ENCODE data around the gene GOLGA6L10. TPM values are rescaled to one million over a fixed set of nuclear protein-coding genes. Genes with fewer than 3 reads are reported as not detected.
"Not testable (repeated sequence)": the region's sequence is repeated elsewhere in the genome, so short reads cannot be mapped to it uniquely, and the experiment has no call there.

Gene GOLGA6L10
- total and polyA plus RNA-seq, 12 donors: 0.14 to 4.4 (median 0.99) TPM

GRCh38 chr15:82336180-82336647 is 13.1 kb downstream of the GOLGA6L10 start:
- 70 to 97% (median 81%) methylated on average over 3 to 10 of the region's 10 CpGs for WGBS, 4 donors

DNA sequence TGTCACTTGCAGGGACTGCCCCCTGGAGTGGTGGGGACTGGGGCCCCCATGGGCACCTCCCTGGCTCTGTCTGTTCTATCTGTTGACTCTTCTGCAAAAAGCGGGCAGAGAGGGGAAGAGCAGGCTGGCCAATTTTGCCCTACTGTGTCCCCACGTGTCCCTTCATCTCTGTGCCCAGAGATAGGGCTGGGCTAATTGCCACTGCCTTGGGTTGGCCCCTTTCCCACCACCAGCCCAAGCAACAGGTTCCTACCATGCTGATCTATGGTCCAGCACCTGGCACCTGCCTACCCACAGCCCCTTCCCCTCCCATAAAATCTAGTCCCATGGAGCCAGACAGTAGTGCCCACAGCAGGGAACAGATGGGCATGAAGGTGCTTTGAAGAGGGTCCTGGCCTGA is 14.3 kb downstream of the GOLGA6L10 start:
- peak in 1 of 7 donors; percentile 31 for DNase-seq
- H3K4me1 ChIP-seq (replicated peaks in 1 of 2); H3K4me3 ChIP-seq; H3K9me3 ChIP-seq (replicated peaks in 1 of 3); intact Hi-C loops (cut with DNase I); H3K27me3 ChIP-seq; H3K36me3 ChIP-seq (replicated peaks in 1 of 2); H3K27ac ChIP-seq: not testable (repeated sequence)
- WGBS, 4 donors: 80 to 100% (median 91%) methylated on average over 1 to 2 of the region's 2 CpGs

More at GRCh38 chr15:82336180-82336647, 13.1 kb downstream of the GOLGA6L10 start:
- H3K9me3 ChIP-seq (replicated peaks in 1 of 3); H3K27me3 ChIP-seq; H3K36me3 ChIP-seq (replicated peaks in 1 of 2); intact Hi-C loops (cut with DNase I); H3K4me1 ChIP-seq (replicated peaks in 1 of 2); H3K4me3 ChIP-seq; H3K27ac ChIP-seq: not testable (repeated sequence)
- peak in 2 of 7 donors; percentile 9 to 30 for DNase-seq

GRCh38 chr15:82334554-82334932 is 14.7 kb downstream of the GOLGA6L10 start:
- H3K27me3 ChIP-seq; H3K4me1 ChIP-seq (replicated peaks in 1 of 2); H3K9me3 ChIP-seq (replicated peaks in 1 of 3); H3K4me3 ChIP-seq; H3K27ac ChIP-seq; H3K36me3 ChIP-seq (replicated peaks in 1 of 2); intact Hi-C loops (cut with DNase I): not testable (repeated sequence)
- 80 to 93% (median 91%) methylated on average over 1 to 7 of the region's 9 CpGs; no CpG with 5 or more reads in 1 of the 4 donors for WGBS, 4 donors
- peak in 1 of 7 donors; percentile 10 for DNase-seq

DNA sequence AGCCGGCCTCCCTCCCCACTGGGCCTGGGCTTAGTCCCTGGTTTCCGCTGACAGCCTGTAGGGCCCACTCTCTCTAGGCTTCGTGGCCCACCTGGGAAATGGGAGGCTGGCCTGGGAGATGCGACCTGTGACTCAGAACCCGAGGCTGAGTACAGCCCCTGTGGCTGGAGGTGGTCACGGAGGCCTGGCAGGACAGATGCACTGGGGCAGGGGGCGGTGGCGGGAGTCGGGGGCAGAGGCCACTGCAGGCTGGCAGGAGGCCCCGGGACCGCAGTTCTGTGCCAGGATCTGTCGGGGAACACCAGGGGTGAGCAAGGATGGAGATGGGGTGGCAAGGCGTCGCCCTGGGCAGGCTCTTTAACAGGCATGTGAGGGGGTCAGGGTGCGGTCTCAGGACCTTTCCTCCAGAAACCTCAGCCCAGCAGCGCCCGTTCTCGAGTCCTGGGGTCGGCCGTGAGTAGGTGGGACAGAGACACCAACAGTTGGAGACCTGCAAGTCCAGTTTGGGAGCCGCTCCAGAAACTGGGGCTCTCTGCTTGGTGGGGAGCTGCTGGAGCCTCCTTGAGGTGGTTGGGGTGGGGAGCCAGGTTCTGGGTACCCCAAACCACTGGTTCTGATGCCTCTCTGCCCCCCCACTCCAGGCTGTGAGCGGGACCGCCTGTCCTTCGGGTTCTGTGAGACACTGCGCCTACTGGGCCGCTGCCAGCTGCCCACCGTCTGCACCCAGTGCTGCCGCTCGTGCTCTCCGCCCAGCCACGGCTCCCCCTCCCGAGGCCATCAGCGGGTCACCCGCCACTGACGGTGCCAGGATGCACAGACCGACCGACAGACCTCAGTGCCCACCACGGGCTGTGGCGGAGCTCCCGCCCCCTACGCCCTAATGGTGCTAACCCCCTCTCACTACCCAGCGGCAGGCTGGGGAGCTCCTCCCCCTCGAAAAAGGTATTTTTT is 15.4 kb downstream of the GOLGA6L10 start:
- H3K27ac ChIP-seq; H3K36me3 ChIP-seq (replicated peaks in 1 of 2): not testable (repeated sequence)
- WGBS, 4 donors: 71 to 91% (median 84%) methylated on average over 6 to 42 of the region's 43 CpGs

DNA sequence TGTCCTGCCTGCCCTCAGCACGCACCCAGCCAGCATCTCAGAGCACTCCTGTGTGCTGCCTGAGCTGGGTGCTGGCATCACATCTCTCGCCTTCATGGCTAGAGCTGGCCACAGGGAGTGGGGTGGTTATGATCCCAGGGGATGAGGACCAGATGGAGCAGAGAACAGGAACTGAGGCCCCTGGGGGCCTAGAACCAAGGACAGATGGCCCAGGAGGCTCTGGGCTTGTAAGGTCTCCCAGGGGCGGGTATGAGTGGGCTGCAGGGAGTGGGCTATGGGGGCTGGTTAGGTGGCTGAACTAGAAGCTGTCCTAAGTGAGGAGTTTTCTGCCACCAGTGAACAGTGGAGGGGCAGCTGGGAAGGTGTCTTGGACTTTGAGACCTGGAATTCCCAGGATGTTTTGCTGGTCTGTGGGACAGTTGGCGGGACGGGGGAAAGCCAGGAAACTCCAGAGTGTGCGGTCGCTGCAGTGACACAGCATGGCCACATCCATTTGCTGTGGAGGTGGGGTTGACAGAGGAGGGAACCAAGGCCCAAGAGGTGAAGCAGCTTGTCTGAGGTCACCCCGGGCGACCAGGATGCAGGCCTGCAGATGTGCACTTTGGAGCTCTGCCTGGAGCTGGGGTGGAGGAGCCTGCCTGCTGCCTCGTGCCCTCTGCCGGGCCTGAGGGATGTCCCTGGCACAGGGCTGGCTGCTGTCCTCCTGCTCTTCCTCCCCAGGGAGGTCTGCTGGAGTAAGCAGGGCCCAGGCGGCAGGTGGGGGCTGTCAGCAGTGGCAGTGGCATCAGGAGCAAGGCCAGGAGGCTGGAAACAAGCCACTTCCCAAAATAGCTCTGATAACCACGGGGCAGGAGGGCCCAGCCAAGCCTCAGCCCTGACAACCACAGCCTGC is 16.3 kb downstream of the GOLGA6L10 start:
- H3K27ac ChIP-seq; H3K9me3 ChIP-seq (replicated peaks in 1 of 3); H3K4me3 ChIP-seq; H3K4me1 ChIP-seq (replicated peaks in 1 of 2); H3K27me3 ChIP-seq; H3K36me3 ChIP-seq (replicated peaks in 1 of 2); intact Hi-C loops (cut with DNase I): not testable (repeated sequence)
- peak in 1 of 6 experiments; percentile 17 for TF ChIP-seq CTCF (IDR thresholded peaks at IDR 0.05)
- WGBS, 4 donors: 25 to 40% (median 39%) methylated on average over 7 to 12 of the region's 13 CpGs; no CpG with 5 or more reads in 1 of the 4 donors
- peak; percentile 55 to 93 (median 80) for DNase-seq

More for the DNA sequence above, 15.4 kb downstream of the GOLGA6L10 start:
- peak in 1 of 7 donors; percentile 50 for DNase-seq
- H3K9me3 ChIP-seq (replicated peaks in 1 of 3); H3K4me3 ChIP-seq; H3K27me3 ChIP-seq; H3K4me1 ChIP-seq (replicated peaks in 1 of 2); intact Hi-C loops (cut with DNase I): not testable (repeated sequence)

- intact Hi-C loops (cut with DNase I); H3K9me3 ChIP-seq (replicated peaks in 1 of 3); H3K27ac ChIP-seq; H3K4me3 ChIP-seq; H3K36me3 ChIP-seq (replicated peaks in 1 of 2); H3K27me3 ChIP-seq; H3K4me1 ChIP-seq (replicated peaks in 1 of 2): not testable (repeated sequence)
- 71 to 89% (median 77%) methylated on average over 1 to 3 of the region's 3 CpGs; no CpG with 5 or more reads in 1 of the 4 donors for WGBS, 4 donors
- peak in 1 of 7 donors; percentile 14 for DNase-seq
Measured at GRCh38 chr15:82331576-82332304, 17.5 kb downstream of the GOLGA6L10 start.

GRCh38 chr15:82330921-82331320 is 18.4 kb downstream of the GOLGA6L10 start:
- H3K27me3 ChIP-seq; H3K36me3 ChIP-seq (replicated peaks in 1 of 2); intact Hi-C loops (cut with DNase I); H3K9me3 ChIP-seq (replicated peaks in 1 of 3); H3K4me1 ChIP-seq (replicated peaks in 1 of 2); H3K4me3 ChIP-seq; DNase-seq; H3K27ac ChIP-seq: not testable (repeated sequence)
- 77 to 95% methylated on average over 3 to 6 of the region's 11 CpGs; no CpG with 5 or more reads in 2 of the 4 donors for WGBS, 4 donors

DNA sequence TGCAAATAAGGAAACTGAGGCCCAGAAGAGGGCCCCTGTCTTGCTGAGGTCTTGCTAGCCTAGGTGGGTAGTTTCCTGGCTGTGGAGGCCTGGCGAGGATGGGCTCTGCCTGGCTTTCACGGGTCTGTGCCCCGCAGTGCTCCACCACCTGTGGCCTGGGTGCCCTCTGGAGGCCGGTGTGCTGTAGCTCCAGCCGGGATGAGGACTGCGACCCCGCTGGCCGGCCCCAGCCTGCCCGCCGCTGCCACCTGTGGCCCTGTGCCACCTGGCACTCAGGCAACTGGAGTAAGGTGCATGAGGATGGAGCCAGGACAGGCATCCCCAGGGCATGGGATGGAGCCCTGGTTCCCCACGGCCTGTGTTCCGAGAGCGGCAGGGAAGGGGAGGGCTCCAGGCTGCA is 20.2 kb downstream of the GOLGA6L10 start:
- WGBS, 4 donors: 80 to 85% methylated on average over 2 to 5 of the region's 13 CpGs; no CpG with 5 or more reads in 2 of the 4 donors
- H3K36me3 ChIP-seq (replicated peaks in 1 of 2); H3K9me3 ChIP-seq (replicated peaks in 1 of 3); H3K4me1 ChIP-seq (replicated peaks in 1 of 2); H3K27ac ChIP-seq; H3K27me3 ChIP-seq; H3K4me3 ChIP-seq; DNase-seq; intact Hi-C loops (cut with DNase I): not testable (repeated sequence)

DNA sequence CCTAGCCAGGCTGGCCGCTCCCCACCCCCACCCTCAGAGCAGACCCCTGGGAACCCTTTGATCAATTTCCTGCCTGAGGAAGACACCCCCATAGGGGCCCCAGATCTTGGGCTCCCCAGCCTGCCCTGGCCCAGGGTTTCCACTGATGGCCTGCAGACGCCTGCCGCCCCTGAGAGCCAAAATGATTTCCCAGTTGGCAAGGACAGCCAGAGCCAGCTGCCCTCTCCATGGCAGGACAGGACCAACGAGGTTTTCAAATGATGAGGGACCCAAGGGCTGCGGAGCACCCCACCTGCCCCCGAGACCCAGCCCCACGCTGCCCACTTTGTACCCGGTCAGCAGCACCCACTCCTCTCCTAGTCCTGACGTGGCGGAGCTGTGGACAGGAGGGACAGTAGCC is 21.9 kb downstream of the GOLGA6L10 start:
- H3K4me1 ChIP-seq (replicated peaks in 1 of 2); DNase-seq; intact Hi-C loops (cut with DNase I); H3K4me3 ChIP-seq; H3K9me3 ChIP-seq (replicated peaks in 1 of 3); H3K27me3 ChIP-seq; H3K27ac ChIP-seq; H3K36me3 ChIP-seq (replicated peaks in 1 of 2): not testable (repeated sequence)
- WGBS, 4 donors: 80 to 82% methylated on average over 6 to 8 of the region's 10 CpGs; no CpG with 5 or more reads in 2 of the 4 donors
